Osteoblast (primary cell): ENCODE measurements around the gene SMIM33. TPM values are rescaled to one million over a fixed set of nuclear protein-coding genes. Genes with fewer than 3 reads are reported as not detected.

Source experiments
- DNase-seq: peaks from one replicate; pipeline ENCODE4 v3.0.0; 2011; ENCODE audit warnings: low spot score, mixed read lengths; ENCODE audit not compliant: insufficient read length; ENCODE audit errors: missing footprints
- H2AFZ ChIP-seq: 2 replicates; pipeline ENCODE4 v1.6.0; 2011; ENCODE audit warnings: mild to moderate bottlenecking, low read length
- H3K27ac ChIP-seq: 2 replicates; pipeline ENCODE4 v1.5.1; 2011; ENCODE audit warnings: mild to moderate bottlenecking, low read depth, low read length, moderate library complexity
- H3K27me3 ChIP-seq: 2 replicates; pipeline ENCODE4 v1.6.0; 2012; ENCODE audit warnings: mild to moderate bottlenecking, control low read depth, inconsistent platforms, low read length, moderate library complexity; ENCODE audit not compliant: insufficient read depth
- H3K36me3 ChIP-seq: 2 replicates; pipeline ENCODE4 v1.5.1; 2011; ENCODE audit warnings: mild to moderate bottlenecking, low read length, control low read depth, moderate library complexity; ENCODE audit not compliant: insufficient read depth
- H3K4me1 ChIP-seq: 2 replicates; pipeline ENCODE4 v1.5.1; 2011; ENCODE audit warnings: mild to moderate bottlenecking, low read length, control low read depth, moderate library complexity; ENCODE audit not compliant: insufficient read depth
- H3K4me2 ChIP-seq: 2 replicates; pipeline ENCODE4 v1.6.0; 2011; ENCODE audit warnings: mild to moderate bottlenecking, low read length; ENCODE audit not compliant: insufficient read depth
- H3K4me3 ChIP-seq: fragments of 200-600 bp; sonication (generic); 3 replicates; pipeline ENCODE4 v1.5.1; 2012; ENCODE audit warnings: mild to moderate bottlenecking, low read length, inconsistent platforms; ENCODE audit not compliant: insufficient read depth
- H3K79me2 ChIP-seq: 2 replicates; pipeline ENCODE4 v1.6.0; 2012; ENCODE audit warnings: mild to moderate bottlenecking, low read length, control low read depth, inconsistent platforms; ENCODE audit not compliant: insufficient read depth
- H3K9me3 ChIP-seq: 2 replicates; pipeline ENCODE4 v1.5.1; 2011; ENCODE audit warnings: low read depth, low read length, control low read depth
- H4K20me1 ChIP-seq: 2 replicates; pipeline ENCODE4 v1.6.0; 2012; ENCODE audit warnings: mild to moderate bottlenecking, low read length, control low read depth; ENCODE audit not compliant: insufficient read depth
- CTCF ChIP-seq: IDR thresholded peaks from 2 replicates; pipeline ENCODE4 v1.5.1; 2011; ENCODE audit warnings: mild to moderate bottlenecking, low read depth, low read length, moderate library complexity; ENCODE audit errors: extremely low read depth
- total RNA-seq: library from RNA; depleted of rRNA; stranded (reverse); fragments of >200 nt; gene quantifications from 2 replicates; pipeline ENCODE4 v1.2.3, GENCODE V29; 2012

SMIM33 gene
- total RNA-seq, 1 donor = not detected

GRCh38 chr5:139488260-139488659 is 17.5 kb downstream of the SMIM33 start:
- Histone ChIP-seq H3K27ac (no peak overlapping the region), H3K9me3 (no peaks in the 10 kb centered on the region), H3K4me1 (peaks cover 9% of the 10 kb centered on the region), H3K4me2 (no peak overlapping the region), H3K36me3 (no peaks in the 10 kb centered on the region), H3K79me2 (no peaks in the 10 kb centered on the region), H3K27me3 (no peaks in the 10 kb centered on the region), H2AFZ (peak overlapping the region; percentile 53), H3K4me3 (no peak overlapping the region), H4K20me1 (no peaks in the 10 kb centered on the region)
- TF ChIP-seq CTCF = no peak
- no peak for DNase-seq

GRCh38 chr5:139492700-139493192 is 21.9 kb downstream of the SMIM33 start:
- H3K4me1 ChIP-seq = peaks cover 35% of the 10 kb centered on the region
- no peaks in the 10 kb centered on the region for H3K27me3 ChIP-seq
- H3K27ac ChIP-seq = peak overlapping the region; percentile 66
- peak overlapping the region; percentile 45 for H3K4me3 ChIP-seq
- H3K36me3 ChIP-seq = no peaks in the 10 kb centered on the region
- H4K20me1 ChIP-seq = no peaks in the 10 kb centered on the region
- H3K79me2 ChIP-seq = no peaks in the 10 kb centered on the region
- no peak for TF ChIP-seq CTCF
- no peaks in the 10 kb centered on the region for H3K9me3 ChIP-seq
- H2AFZ ChIP-seq = peak overlapping the region; percentile 54
- H3K4me2 ChIP-seq = peak overlapping the region; percentile 74
- DNase-seq = peak; percentile 90

- Histone ChIP-seq H3K36me3 (no peaks in the 10 kb centered on the region), H2AFZ (no peak overlapping the region), H3K27ac (peak overlapping the region; percentile 28), H3K79me2 (no peaks in the 10 kb centered on the region), H4K20me1 (no peaks in the 10 kb centered on the region), H3K9me3 (no peaks in the 10 kb centered on the region), H3K4me2 (peak overlapping the region; percentile 2), H3K4me3 (no peak overlapping the region), H3K4me1 (peaks cover 35% of the 10 kb centered on the region), H3K27me3 (no peaks in the 10 kb centered on the region)
- no peak for TF ChIP-seq CTCF
- DNase-seq = no peak
Observed at GRCh38 chr5:139494256-139494655, 23.5 kb downstream of the SMIM33 start.

- Histone ChIP-seq H3K79me2 (no peaks in the 10 kb centered on the region), H3K4me1 (peaks cover 35% of the 10 kb centered on the region), H2AFZ (peak overlapping the region; percentile 43), H3K27me3 (no peaks in the 10 kb centered on the region), H3K9me3 (no peaks in the 10 kb centered on the region), H3K4me3 (no peak overlapping the region), H3K4me2 (peak overlapping the region; percentile 2), H3K36me3 (no peaks in the 10 kb centered on the region), H3K27ac (peak overlapping the region; percentile 28), H4K20me1 (no peaks in the 10 kb centered on the region)
- peak; percentile 29 for DNase-seq
- TF ChIP-seq CTCF = no peak
Observed at GRCh38 chr5:139494832-139495231, 24.0 kb downstream of the SMIM33 start.
